GM20000 (cell line): ENCODE measurements around the gene CTSO.
"Not testable (repeated sequence)": the region's sequence is repeated elsewhere in the genome, so short reads cannot be mapped to it uniquely, and the experiment has no call there.

Source experiments
- DNase-seq: peaks from one replicate; pipeline ENCODE4 v3.0.0; 2012; ENCODE audit warnings: low spot score
- TF ChIP-seq, protein P1 (sequence below): IDR thresholded peaks from 2 replicates; pipeline ENCODE4 v1.5.1; 2012; ENCODE audit warnings: mild to moderate bottlenecking, control low read depth; ENCODE audit errors: extremely low read depth, missing control alignments

CTSO gene

DNA sequence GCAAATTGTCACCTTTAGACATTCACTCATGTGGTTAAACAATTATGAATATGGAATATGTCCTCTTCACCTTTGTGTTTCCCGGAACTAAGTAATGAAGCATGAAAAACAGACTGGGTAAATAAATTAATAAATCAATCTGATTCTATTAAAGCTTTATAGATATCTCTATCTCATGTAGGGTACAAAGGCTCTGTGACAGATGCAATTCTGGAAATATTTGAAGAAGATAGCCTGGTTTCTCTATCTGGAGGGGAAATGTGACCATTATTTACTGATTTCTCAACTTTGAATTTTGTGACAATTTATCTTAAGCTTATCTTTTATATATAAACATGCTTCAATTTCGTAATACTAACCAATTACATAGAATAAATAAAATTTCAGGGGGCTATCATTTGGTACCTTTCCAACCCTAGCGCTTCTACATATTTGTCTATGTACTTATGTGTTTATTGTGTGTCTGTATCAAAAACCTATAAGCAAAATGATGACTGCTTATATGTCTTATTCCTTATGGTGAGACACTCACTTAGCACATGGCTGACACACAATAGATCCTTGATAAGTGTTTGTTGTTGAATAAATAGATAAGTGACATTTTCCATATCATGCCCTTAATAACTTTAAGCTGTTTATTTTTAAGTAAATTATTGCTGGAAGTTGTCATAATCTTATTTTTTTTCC lies 9.9 kb downstream of the CTSO start:
- TF ChIP-seq, protein P1, sequence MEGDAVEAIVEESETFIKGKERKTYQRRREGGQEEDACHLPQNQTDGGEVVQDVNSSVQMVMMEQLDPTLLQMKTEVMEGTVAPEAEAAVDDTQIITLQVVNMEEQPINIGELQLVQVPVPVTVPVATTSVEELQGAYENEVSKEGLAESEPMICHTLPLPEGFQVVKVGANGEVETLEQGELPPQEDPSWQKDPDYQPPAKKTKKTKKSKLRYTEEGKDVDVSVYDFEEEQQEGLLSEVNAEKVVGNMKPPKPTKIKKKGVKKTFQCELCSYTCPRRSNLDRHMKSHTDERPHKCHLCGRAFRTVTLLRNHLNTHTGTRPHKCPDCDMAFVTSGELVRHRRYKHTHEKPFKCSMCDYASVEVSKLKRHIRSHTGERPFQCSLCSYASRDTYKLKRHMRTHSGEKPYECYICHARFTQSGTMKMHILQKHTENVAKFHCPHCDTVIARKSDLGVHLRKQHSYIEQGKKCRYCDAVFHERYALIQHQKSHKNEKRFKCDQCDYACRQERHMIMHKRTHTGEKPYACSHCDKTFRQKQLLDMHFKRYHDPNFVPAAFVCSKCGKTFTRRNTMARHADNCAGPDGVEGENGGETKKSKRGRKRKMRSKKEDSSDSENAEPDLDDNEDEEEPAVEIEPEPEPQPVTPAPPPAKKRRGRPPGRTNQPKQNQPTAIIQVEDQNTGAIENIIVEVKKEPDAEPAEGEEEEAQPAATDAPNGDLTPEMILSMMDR: no peak
- DNase-seq: no peak

DNA sequence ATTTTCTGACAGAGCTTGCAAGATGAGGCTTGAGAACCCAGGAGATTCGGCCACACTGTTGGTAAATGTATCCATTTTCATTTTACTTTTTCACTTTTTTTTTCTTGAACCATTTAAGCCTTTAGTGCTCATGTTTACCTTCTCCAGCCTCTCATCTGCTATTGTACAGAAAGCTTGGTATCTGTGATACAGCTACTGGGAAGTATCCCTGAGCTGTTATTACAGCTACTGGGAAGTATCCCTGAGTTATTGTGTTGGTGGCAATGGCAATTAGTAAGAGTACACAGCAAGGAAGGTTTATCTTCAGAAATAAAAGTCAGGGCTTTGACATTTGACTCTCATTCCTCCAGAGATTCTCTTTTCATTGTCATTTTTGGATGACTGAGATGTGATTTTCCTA lies 11.8 kb downstream of the CTSO start:
- TF ChIP-seq, protein P1: no peak
- DNase-seq: no peak

DNA sequence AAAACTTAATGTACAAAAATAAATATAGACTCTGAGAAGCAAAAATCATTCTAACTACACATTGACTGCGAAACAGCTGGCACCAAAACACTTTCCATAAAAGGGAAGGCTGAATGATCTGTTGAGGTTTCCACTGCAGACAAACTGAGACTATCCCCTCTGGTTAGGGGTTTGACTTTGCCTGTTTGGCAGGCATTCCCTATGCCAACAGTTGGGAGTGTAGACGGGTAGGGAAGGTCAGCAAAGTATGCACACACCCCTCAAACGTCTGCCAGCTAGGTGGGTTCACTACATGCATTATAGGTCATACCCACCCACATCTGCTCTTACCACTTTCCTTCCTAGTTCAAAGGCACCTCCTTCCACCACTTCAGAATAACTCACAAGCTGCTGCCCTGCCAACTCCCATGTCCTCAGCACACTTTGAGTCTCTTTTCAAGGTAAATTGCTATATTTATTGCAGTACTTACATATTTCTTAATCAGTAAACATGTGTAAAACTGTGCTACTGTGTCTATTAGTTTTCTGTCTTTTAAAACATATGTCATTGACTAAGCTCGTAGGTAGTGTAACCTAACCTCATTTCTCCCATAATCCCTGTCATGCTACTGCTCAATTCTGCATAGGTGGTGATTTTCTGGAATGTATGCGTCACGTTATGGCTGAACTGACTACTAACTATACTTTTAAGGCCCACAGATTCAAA lies 12.4 kb downstream of the CTSO start:
- TF ChIP-seq, protein P1: no peak
- DNase-seq: no peak

DNA sequence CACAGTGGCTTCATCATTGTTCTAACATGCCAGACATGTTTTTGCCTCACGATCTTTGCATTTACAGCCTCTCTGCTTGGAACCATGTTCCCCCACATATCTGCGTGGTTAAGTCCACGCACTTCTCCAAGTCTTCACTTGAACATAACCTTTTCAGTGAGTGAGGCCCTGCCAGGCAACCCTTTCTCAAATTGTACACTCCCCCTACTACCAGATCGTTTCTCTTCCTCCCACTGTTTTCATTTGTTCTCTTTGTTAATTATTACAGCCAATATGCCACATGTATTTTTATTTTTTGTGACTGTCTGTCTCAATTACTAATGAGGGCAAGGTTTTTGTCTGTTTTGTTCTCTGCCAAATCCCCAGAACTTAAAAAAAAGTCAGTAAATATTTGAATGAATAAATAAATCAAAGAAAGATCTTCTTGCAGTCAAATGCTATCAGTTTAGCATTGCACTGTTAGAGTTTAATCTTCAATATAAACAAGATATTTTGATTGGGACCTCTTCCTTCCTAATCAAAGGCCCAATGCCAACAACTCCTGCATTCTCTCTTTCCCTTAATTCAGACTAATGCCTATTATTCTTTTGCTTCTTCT lies 18.2 kb downstream of the CTSO start:
- TF ChIP-seq, protein P1: no peak
- DNase-seq: no peak

DNA sequence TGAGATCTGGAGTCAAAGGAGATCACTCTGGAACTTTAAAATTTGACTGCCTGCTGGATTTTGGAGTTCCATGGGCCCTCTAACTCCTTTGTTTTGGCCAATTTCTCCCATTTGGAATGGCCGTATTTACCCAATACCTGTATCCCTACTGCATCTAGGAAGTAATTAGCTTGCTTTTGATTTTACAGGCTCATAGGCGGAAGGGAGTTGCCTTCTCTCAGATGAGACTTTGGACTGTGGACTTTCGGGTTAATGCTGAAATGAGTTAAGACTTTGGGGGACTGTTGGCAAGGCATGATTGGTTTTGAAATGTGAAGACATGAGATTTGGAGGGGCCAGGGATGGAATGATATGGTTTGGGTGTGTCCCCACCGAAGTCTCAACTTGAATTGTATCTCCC lies 19.0 kb downstream of the CTSO start:
- not testable (repeated sequence) for DNase-seq

DNA sequence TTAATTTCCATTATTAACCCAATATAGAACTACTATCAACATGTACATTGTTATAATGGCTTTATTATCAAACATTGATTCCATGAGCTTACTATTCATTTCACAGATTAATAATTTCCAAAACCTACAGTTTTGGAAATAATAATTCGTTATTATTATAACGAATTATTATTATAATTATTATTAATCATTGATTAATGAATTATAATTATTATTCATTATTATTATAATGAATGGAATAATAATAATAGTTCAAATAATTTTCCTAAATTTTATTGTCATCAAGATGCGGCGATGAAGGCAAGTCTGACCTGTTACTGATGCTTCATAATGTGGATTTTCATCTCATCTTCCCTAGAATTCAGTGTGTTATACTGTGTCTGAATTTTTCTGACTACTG lies 22.0 kb downstream of the CTSO start:
- no peak for DNase-seq
- TF ChIP-seq, protein P1: no peak

DNA sequence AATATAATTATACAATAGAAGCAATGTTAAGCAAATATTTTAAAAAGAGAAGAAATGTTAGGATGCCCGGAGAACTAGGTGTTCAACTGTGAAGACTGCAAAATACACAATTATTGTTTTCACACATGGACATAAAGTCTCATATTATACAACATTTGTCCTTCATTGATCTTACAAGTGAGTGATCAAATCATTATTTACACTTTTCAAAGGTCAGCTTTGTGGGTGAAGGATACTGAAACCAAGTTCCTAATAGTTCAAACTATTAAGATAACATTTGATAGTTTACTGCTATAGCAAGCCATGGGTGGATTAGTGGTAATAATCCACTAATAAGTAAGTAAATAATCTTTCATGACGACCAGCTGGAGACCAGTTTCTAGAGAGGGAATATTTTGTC lies 23.3 kb downstream of the CTSO start:
- DNase-seq: no peak
- TF ChIP-seq, protein P1: no peak

DNA sequence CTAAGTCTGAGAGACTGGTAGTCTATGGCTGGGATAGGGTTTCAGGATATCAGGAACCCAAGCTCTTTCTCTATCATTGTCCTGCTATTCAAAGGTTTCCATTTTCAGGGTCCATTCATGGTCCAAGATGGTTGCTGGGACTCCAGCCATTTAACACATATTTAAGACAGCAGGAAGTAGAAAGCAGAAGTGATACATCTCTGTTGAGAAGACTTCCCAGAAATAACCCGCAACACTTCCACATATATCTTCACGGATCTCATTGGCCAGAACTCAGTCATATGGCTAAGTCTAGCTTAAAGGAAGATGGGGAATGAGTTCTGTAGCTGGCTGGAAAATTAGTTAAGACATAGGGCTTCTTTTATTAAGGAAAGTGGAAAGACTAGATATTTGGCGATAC lies 23.8 kb downstream of the CTSO start:
- TF ChIP-seq, protein P1: no peak
- no peak for DNase-seq
